Measurements from ENCODE around the gene PPARD. TPM values are rescaled to one million over a fixed set of nuclear protein-coding genes. Genes with fewer than 3 reads are reported as not detected.
A peak's percentile ranks its signal among the peaks of the same experiment; 100 is the strongest.

The PPARD gene
- total and polyA plus RNA-seq, 2 of the 13 experiments (the other 11 are each of a cell fraction or from before 2014, with no cell fraction given) = 6.1 to 13.3 TPM

- TF ChIP-seq NFAT5 (CRISPR knock-in tag; IDR thresholded peaks at IDR 0.05) (no peak; the same call in none of the 2 replicates), ZNF546 (CRISPR knock-in tag; conservative IDR thresholded peaks at IDR 0.05) (peak; percentile 94; the same call in 1 of the 2 replicates), SAP130 (CRISPR knock-in tag; IDR thresholded peaks at IDR 0.05; ENCODE audit: low read depth) (peak; percentile 91), ZBTB20 (CRISPR knock-in tag; IDR thresholded peaks at IDR 0.05; ENCODE audit: borderline replicate concordance, low read depth) (no peak), ZNF484 (CRISPR knock-in tag; IDR thresholded peaks at IDR 0.05; ENCODE audit: borderline replicate concordance, low read depth) (no peak), ZNF10 (CRISPR knock-in tag; IDR thresholded peaks at IDR 0.05; ENCODE audit: borderline replicate concordance, low read depth) (no peak), ZNF746 (CRISPR knock-in tag; IDR thresholded peaks at IDR 0.05) (no peak), PAF1 (CRISPR knock-in tag; IDR thresholded peaks at IDR 0.05) (no peak), ZNF142 (CRISPR knock-in tag; IDR thresholded peaks at IDR 0.05) (peak; percentile 87), ZNF383 (CRISPR knock-in tag; IDR thresholded peaks at IDR 0.05; ENCODE audit: borderline replicate concordance) (peak; percentile 94), ZNF253 (CRISPR knock-in tag; IDR thresholded peaks at IDR 0.05; ENCODE audit: borderline replicate concordance) (no peak; the same call in 1 of the 2 replicates), ZFP82 (CRISPR knock-in tag; IDR thresholded peaks at IDR 0.05; ENCODE audit: borderline replicate concordance) (no peak), KLF16 (CRISPR knock-in tag; IDR thresholded peaks at IDR 0.05) (peak; percentile 79; a peak in 2 of 4 replicates), ZNF639 (CRISPR knock-in tag; conservative IDR thresholded peaks at IDR 0.05) (peak; percentile 42; the same call in 1 of the 2 replicates), ZNF766 (CRISPR knock-in tag; IDR thresholded peaks at IDR 0.05; ENCODE audit: borderline replicate concordance) (peak; percentile 85; the same call in 1 of the 2 replicates)
These were observed 23.9 kb upstream of the PPARD start (continued) for GRCh38 chr6:35318196-35319171.

Data from HepG2 (cell line).